KMS-11 (cell line): ENCODE measurements around the gene DMWD.

Experiments used
- H2AFZ ChIP-seq: fragments of 200-600 bp; sonication (generic); 2 replicates; pipeline ENCODE4 v1.6.1; 2016; ENCODE audit warnings: antibody characterized with exemption, mixed run types, low read depth
- H3K27ac ChIP-seq: fragments of 200-600 bp; sonication (generic); 2 replicates; pipeline ENCODE4 v1.6.1; 2016; ENCODE audit warnings: mild to moderate bottlenecking, mixed run types
- H3K27me3 ChIP-seq: fragments of 200-600 bp; sonication (generic); 2 replicates; pipeline ENCODE4 v1.6.1; 2017; ENCODE audit warnings: mild to moderate bottlenecking, low read depth, mixed run types, moderate library complexity; ENCODE audit not compliant: insufficient read depth
- H3K36me3 ChIP-seq: fragments of 200-600 bp; sonication (generic); 2 replicates; pipeline ENCODE4 v1.6.1; 2017; ENCODE audit warnings: mild to moderate bottlenecking, mixed run types; ENCODE audit not compliant: insufficient read depth
- H3K4me1 ChIP-seq: fragments of 200-600 bp; sonication (generic); 2 replicates; pipeline ENCODE4 v1.6.1; 2016; ENCODE audit warnings: mild to moderate bottlenecking, low read depth, mixed run types; ENCODE audit not compliant: poor library complexity, severe bottlenecking
- H3K4me2 ChIP-seq: fragments of 200-600 bp; sonication (generic); 2 replicates; pipeline ENCODE4 v1.7.0; 2016; ENCODE audit warnings: mild to moderate bottlenecking, mixed run types
- H3K4me3 ChIP-seq: fragments of 200-600 bp; sonication (generic); IDR thresholded peaks from 2 replicates; pipeline ENCODE4 v1.6.1; 2017; ENCODE audit warnings: low read depth, low read length, mixed read lengths; ENCODE audit not compliant: insufficient read depth
- H3K79me2 ChIP-seq: fragments of 200-600 bp; sonication (generic); 2 replicates; pipeline ENCODE4 v1.6.1; 2016; ENCODE audit warnings: low read depth, mixed run types; ENCODE audit not compliant: insufficient read depth
- H3K9ac ChIP-seq: fragments of 200-600 bp; sonication (generic); 2 replicates; pipeline ENCODE4 v1.6.1; 2016; ENCODE audit warnings: mild to moderate bottlenecking, mixed run types
- H4K20me1 ChIP-seq: fragments of 200-600 bp; sonication (generic); 2 replicates; pipeline ENCODE4 v1.6.1; 2016; ENCODE audit warnings: mild to moderate bottlenecking, mixed run types; ENCODE audit not compliant: insufficient read depth
- CTCF ChIP-seq: fragments of 200-600 bp; sonication (generic); conservative IDR thresholded peaks from 2 replicates; pipeline ENCODE4 v1.6.1; 2017; ENCODE audit warnings: low read depth, mild to moderate bottlenecking, antibody characterized with exemption, low read length, moderate library complexity, mixed read lengths

DMWD gene

GRCh38 chr19:45781214-45782161 lies 11.2 kb downstream of the DMWD start:
- no peaks in the 10 kb centered on the region; the same call in 1 of the 2 replicates for H3K27me3 ChIP-seq
- H3K4me1 ChIP-seq = peaks cover 23% of the 10 kb centered on the region

GRCh38 chr19:45780448-45781213 lies 12.0 kb downstream of the DMWD start:
- no peak overlapping the region for H3K27ac ChIP-seq
- no peak overlapping the region for H2AFZ ChIP-seq
- H3K4me3 ChIP-seq = no peak overlapping the region
- H3K79me2 ChIP-seq = no peaks in the 10 kb centered on the region
- no peak for TF ChIP-seq CTCF
- no peak overlapping the region; the same call in 1 of the 2 replicates for H3K4me2 ChIP-seq
- no peaks in the 10 kb centered on the region for H3K36me3 ChIP-seq
- no peaks in the 10 kb centered on the region for H4K20me1 ChIP-seq
- no peaks in the 10 kb centered on the region; the same call in 1 of the 2 replicates for H3K27me3 ChIP-seq
- no peak overlapping the region for H3K9ac ChIP-seq
- peaks cover 23% of the 10 kb centered on the region for H3K4me1 ChIP-seq

More at GRCh38 chr19:45781214-45782161, 11.2 kb downstream of the DMWD start:
- no peak overlapping the region for H3K4me2 ChIP-seq
- H3K36me3 ChIP-seq = no peaks in the 10 kb centered on the region
- H2AFZ ChIP-seq = no peak overlapping the region
- H4K20me1 ChIP-seq = no peaks in the 10 kb centered on the region
- no peak overlapping the region for H3K4me3 ChIP-seq
- no peaks in the 10 kb centered on the region for H3K79me2 ChIP-seq
- H3K27ac ChIP-seq = no peak overlapping the region
- no peak overlapping the region for H3K9ac ChIP-seq
- no peak for TF ChIP-seq CTCF

GRCh38 chr19:45780146-45780447 lies 12.5 kb downstream of the DMWD start:
- H2AFZ ChIP-seq = no peak overlapping the region
- no peak overlapping the region for H3K4me3 ChIP-seq
- no peaks in the 10 kb centered on the region for H4K20me1 ChIP-seq
- no peak overlapping the region for H3K9ac ChIP-seq
- no peaks in the 10 kb centered on the region; the same call in 1 of the 2 replicates for H3K27me3 ChIP-seq
- H3K4me1 ChIP-seq = peaks cover 23% of the 10 kb centered on the region
- H3K79me2 ChIP-seq = no peaks in the 10 kb centered on the region
- no peak overlapping the region for H3K27ac ChIP-seq
- H3K4me2 ChIP-seq = peak overlapping the region; percentile 73; the same call in 1 of the 2 replicates
- no peaks in the 10 kb centered on the region for H3K36me3 ChIP-seq
- TF ChIP-seq CTCF = no peak

GRCh38 chr19:45779231-45780145 lies 13.2 kb downstream of the DMWD start:
- peak overlapping the region; percentile 20; the same call in 1 of the 2 replicates for H2AFZ ChIP-seq
- H3K9ac ChIP-seq = no peak overlapping the region; the same call in 1 of the 2 replicates
- peaks cover 23% of the 10 kb centered on the region for H3K4me1 ChIP-seq
- peak overlapping the region; percentile 73 for H3K4me2 ChIP-seq
- no peak overlapping the region for H3K4me3 ChIP-seq
- no peaks in the 10 kb centered on the region for H3K79me2 ChIP-seq
- H3K27me3 ChIP-seq = no peaks in the 10 kb centered on the region; the same call in 1 of the 2 replicates
- no peaks in the 10 kb centered on the region for H3K36me3 ChIP-seq
- TF ChIP-seq CTCF = peak; percentile 90
- H3K27ac ChIP-seq = no peak overlapping the region
- no peaks in the 10 kb centered on the region for H4K20me1 ChIP-seq
